Activated CD4-positive, alpha-beta T cell treated with anti-CD3 and anti-CD28 coated beads for 36 hours (primary cell): ENCODE measurements around the gene EOMES. TPM values are rescaled to one million over a fixed set of nuclear protein-coding genes. Genes with fewer than 3 reads are reported as not detected.
A peak's percentile ranks its signal among the peaks of the same experiment; 100 is the strongest.

Source experiments
- ATAC-seq: fragments of 200-7000 bp; cut with Tn5 transposase; one replicate; pipeline ENCODE4 v1.10.0; 2021; ENCODE audit warnings: mild to moderate bottlenecking, moderate library complexity
- CTCF ChIA-PET: fragments of 350-600 bp; sonication (Branson Sonifier 250); formaldehyde crosslinking; loops from one replicate; lab custom pipeline; 2021; ENCODE audit warnings: antibody characterized with exemption; lab: Charles Lee
- POLR2A ChIA-PET: fragments of 350-600 bp; sonication (Branson Sonifier 250); formaldehyde crosslinking; loops from one replicate; lab custom pipeline; 2021; ENCODE audit warnings: antibody characterized with exemption, inconsistent platforms; lab: Charles Lee
- DNase-seq: peaks from one replicate; pipeline ENCODE4 v3.0.0-alpha.2; 2020
- H3K27ac Mint-ChIP-seq: one replicate; pipeline ENCODE4 v1.8.0; 2021; ENCODE audit warnings: mixed read lengths
- H3K27me3 Mint-ChIP-seq: one replicate; pipeline ENCODE4 v1.8.0; 2021; ENCODE audit warnings: mixed read lengths
- H3K36me3 Mint-ChIP-seq: one replicate; pipeline ENCODE4 v1.8.0; 2021; ENCODE audit warnings: low read depth, mixed read lengths
- H3K4me1 Mint-ChIP-seq: one replicate; pipeline ENCODE4 v1.8.0; 2021; ENCODE audit warnings: mixed read lengths
- H3K4me3 Mint-ChIP-seq: one replicate; pipeline ENCODE4 v1.8.0; 2021; ENCODE audit warnings: mild to moderate bottlenecking, moderate library complexity, mixed read lengths
- H3K9me3 Mint-ChIP-seq: one replicate; pipeline ENCODE4 v1.8.0; 2021; ENCODE audit warnings: low read depth, mixed read lengths
- intact Hi-C, 2 experiments: fragments of 100-400 bp; cut with DNase I in 1 of 2; cut with micrococcal nuclease in 1 of 2; formaldehyde crosslinking; loops; one replicate each; pipeline versions ENCODE4 v1.14.2 to v1.15.1; 2022 to 2024; cut with DNase I, micrococcal nuclease
- total RNA-seq, 2 experiments: library from RNA; stranded (reverse); gene quantifications; one replicate each; pipeline ENCODE4 v1.2.3, GENCODE V29; 2021

EOMES gene
- total RNA-seq, 2 experiments from 2014 or later: 0.25 TPM

DNA sequence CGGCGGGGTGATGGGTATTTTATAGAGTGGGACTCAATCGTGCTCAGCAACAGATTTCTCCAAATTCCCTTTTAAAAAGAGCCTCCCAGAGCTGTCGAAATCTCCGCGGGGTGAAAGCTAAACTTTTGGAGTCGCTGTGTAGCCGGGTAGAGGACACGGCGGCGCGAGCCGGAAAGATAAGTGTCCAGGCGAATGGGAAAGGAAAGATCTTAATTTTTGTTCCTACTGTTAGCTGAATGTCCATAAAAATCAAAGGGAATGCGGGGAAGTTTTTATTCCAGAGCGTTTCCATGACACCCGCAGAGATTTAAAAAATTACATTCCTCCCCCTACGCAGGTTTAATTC lies 9.1 kb downstream of the EOMES start:
- ChIA-PET CTCF (interaction anchor here (0.9 to 3.8 kb wide), 18 partner anchors 10 to 622 kb away, joined by 3 to 49 read pairs (median 6); partner anchors contain the start of gene EOMES), POLR2A (interaction anchor here (0.6 kb wide), 1 partner anchor 454 kb away, joined by 3 read pairs; no protein-coding TSS in a partner anchor)
- H3K36me3 Mint-ChIP-seq: no peaks in the 10 kb centered on the region
- H3K4me1 Mint-ChIP-seq: peaks cover 23% of the 10 kb centered on the region
- peaks cover 54% of the 10 kb centered on the region for H3K27me3 Mint-ChIP-seq
- H3K9me3 Mint-ChIP-seq: no peaks in the 10 kb centered on the region
- H3K4me3 Mint-ChIP-seq: peak overlapping the region; percentile 80
- no peak overlapping the region for H3K27ac Mint-ChIP-seq
- ATAC-seq (no peak), DNase-seq (no peak)
- intact Hi-C loops: loop anchor here (2.0 to 10.0 kb wide), 6 partner anchors 16 to 634 kb away; partner anchors contain the start of genes AZI2 (in 1 of the 2), CMC1 (in 1 of the 2) and ZCWPW2 (in 1 of the 2)

DNA sequence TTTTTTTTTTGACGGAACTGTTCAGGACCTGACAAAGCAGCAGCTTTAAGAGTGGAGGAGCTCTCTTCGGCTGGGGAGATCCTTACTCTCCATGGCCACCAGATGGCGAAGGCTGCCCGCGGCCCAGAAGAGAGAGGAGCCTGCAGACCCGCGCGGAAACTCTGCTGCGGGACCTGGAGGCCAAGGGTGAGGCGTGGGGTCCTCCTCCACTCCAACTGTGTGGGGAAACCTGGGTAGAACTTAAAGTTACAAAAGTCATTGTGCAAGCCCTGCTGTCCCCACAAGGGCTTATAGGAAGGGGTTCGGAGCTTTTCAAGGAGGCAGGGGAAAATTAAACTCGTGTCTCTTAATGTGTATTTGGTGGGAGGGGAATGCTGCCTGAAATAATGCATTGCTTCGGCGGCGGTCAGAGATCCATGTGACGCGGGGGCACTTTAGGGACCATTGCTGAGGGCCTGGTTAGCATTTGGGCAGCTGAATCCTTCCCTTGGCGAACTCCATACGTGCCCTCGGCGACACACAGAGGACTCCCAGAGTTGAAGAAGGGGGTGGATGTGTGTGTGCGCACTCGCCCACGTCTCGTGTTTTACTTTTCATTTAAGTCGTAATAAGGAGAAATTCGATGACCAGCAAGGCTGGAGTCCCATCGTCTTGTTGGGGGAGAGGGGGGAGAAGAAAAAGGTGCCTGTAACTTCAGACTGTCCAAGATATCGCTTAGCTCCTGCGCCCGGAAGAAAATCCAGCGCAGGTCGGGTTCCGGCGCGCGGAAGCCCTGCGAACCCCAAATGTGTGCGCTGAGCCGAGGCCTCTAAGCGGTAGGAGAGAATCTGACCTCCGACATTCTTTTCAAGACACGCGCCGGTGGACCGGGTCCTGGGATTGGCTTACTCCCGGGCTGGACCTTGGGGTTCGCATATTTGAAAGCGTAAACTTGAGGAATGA lies 9.7 kb downstream of the EOMES start:
- DNase-seq: peak; percentile 89
- Mint-ChIP-seq H3K4me1 (peaks cover 23% of the 10 kb centered on the region), H3K27me3 (peaks cover 51% of the 10 kb centered on the region), H3K27ac (peak overlapping the region; percentile 73), H3K9me3 (no peaks in the 10 kb centered on the region), H3K4me3 (peak overlapping the region; percentile 80), H3K36me3 (no peaks in the 10 kb centered on the region)
- ChIA-PET CTCF (interaction anchor here (0.5 to 3.8 kb wide), 41 partner anchors 10 to 738 kb away, joined by 3 to 49 read pairs (median 3); partner anchors contain the start of gene EOMES), POLR2A (interaction anchor here (0.6 to 1.0 kb wide), 3 partner anchors 185 to 614 kb away, joined by 3 to 4 read pairs (median 3); no protein-coding TSS in a partner anchor)
- peak; percentile 94 for ATAC-seq
- intact Hi-C loops: loop anchor here (1.0 to 10.0 kb wide), 10 partner anchors 9 to 637 kb away; partner anchors contain the start of genes AZI2 (in 1 of the 2), CMC1 (in 1 of the 2) and ZCWPW2 (in 1 of the 2)

DNA sequence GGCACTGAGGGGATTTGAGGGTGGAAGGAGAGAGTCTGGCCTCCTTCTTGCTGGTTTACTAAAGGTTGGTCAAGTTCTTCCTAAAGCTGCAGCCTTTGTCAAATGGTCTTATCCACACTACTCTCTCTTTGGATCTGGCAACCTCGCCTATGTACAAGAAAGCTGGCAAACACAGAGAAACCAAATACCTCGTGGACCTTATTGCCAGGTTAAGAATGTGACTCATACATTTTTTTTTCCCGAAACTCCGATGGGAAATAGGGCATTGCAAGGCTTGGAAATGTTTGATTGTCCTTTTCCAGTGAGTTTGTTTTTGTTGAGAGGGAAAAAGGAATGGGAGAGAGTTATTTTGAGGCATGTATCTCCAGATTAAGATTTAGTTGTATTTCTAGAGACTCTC lies 13.9 kb downstream of the EOMES start:
- H3K27ac Mint-ChIP-seq: no peak overlapping the region
- POLR2A ChIA-PET: no interaction called here
- ATAC-seq: no peak
- peaks cover 29% of the 10 kb centered on the region for H3K27me3 Mint-ChIP-seq
- intact Hi-C loops: no loop called here
- DNase-seq: no peak
- CTCF ChIA-PET: interaction anchor here (0.6 to 1.1 kb wide), 6 partner anchors 9 to 620 kb away, joined by 3 to 4 read pairs (median 3); no protein-coding TSS in a partner anchor
- peaks cover 5% of the 10 kb centered on the region for H3K4me1 Mint-ChIP-seq
- H3K9me3 Mint-ChIP-seq: no peaks in the 10 kb centered on the region
- no peaks in the 10 kb centered on the region for H3K36me3 Mint-ChIP-seq
- no peak overlapping the region for H3K4me3 Mint-ChIP-seq

DNA sequence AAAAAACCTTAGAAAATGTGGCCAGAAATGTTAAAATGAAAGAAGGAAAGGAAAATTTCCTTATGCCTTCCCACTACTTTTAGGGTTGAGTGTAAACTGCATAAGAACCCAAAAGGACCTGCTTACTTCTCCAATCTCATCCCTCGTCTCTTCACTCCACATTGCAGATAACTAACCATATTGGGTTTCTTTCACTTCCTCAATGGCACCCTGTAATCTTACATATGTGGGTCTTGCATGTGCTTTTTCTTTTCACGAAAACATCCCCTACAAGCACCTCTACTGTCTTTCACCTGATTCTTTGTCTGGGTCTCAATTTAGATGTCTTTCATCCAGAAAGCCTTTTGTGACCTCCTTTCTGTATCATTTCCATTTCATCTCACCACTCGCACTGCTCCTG lies 23.1 kb downstream of the EOMES start:
- no peaks in the 10 kb centered on the region for H3K4me1 Mint-ChIP-seq
- DNase-seq: no peak
- ChIA-PET CTCF (interaction anchor here (0.6 kb wide), 1 partner anchor 158 kb away, joined by 3 read pairs; no protein-coding TSS in a partner anchor), POLR2A (no interaction called here)
- no peak overlapping the region for H3K27ac Mint-ChIP-seq
- H3K27me3 Mint-ChIP-seq: peaks cover 2% of the 10 kb centered on the region
- intact Hi-C loops: no loop called here
- no peak overlapping the region for H3K4me3 Mint-ChIP-seq
- ATAC-seq: no peak
- no peaks in the 10 kb centered on the region for H3K36me3 Mint-ChIP-seq
- peaks cover 6% of the 10 kb centered on the region for H3K9me3 Mint-ChIP-seq

DNA sequence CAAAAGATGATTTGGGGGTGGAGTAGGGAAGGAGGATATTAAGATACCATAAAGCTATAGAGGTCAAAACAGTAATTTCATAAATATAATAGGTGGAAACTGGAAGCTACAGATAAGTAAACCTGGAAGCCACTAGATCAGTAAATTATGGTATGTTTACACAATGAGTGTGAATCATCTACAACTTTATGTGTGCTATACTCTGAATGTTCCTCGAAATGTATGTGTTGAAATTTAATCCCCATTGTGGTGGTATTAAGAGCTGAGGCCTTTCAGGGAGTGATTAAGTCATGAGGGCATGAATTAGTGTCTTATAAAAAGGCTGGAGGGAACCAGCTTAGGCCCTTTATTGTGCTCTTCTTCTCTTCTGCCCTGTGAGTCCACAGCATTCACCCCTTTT lies 25.2 kb downstream of the EOMES start:
- Mint-ChIP-seq H3K27me3 (peaks cover 2% of the 10 kb centered on the region), H3K4me3 (no peak overlapping the region), H3K9me3 (peaks cover 6% of the 10 kb centered on the region), H3K36me3 (no peaks in the 10 kb centered on the region), H3K27ac (no peak overlapping the region), H3K4me1 (no peaks in the 10 kb centered on the region)
- DNase-seq (no peak), ATAC-seq (no peak)
- ChIA-PET CTCF (no interaction called here), POLR2A (no interaction called here)
- intact Hi-C loops: no loop called here

DNA sequence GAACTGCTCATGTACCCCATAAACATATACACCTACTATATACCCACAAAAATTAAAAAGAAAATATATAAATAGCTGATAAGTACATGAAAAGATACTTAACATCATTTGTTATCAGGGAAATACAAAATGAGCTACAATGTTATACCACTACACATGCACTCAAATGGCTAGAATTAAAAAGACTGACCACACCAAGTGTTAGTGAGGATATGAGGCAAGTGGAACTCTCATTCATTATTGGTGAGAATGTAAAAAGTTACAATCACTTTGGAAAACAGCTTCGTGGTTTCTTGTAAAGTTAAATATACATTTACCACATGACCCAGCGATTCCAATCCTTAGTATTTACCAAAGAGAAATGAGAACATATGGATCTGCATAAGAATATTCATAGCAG lies 26.5 kb downstream of the EOMES start:
- Mint-ChIP-seq H3K4me3 (no peak overlapping the region), H3K27me3 (peaks cover 5% of the 10 kb centered on the region), H3K27ac (no peak overlapping the region), H3K36me3 (no peaks in the 10 kb centered on the region), H3K4me1 (no peaks in the 10 kb centered on the region), H3K9me3 (peaks cover 10% of the 10 kb centered on the region)
- CTCF ChIA-PET: interaction anchor here (1.1 kb wide), 1 partner anchor 14 kb away, joined by 7 read pairs; no protein-coding TSS in a partner anchor
- POLR2A ChIA-PET: no interaction called here
- ATAC-seq (no peak), DNase-seq (no peak)
- intact Hi-C loops: no loop called here

DNA sequence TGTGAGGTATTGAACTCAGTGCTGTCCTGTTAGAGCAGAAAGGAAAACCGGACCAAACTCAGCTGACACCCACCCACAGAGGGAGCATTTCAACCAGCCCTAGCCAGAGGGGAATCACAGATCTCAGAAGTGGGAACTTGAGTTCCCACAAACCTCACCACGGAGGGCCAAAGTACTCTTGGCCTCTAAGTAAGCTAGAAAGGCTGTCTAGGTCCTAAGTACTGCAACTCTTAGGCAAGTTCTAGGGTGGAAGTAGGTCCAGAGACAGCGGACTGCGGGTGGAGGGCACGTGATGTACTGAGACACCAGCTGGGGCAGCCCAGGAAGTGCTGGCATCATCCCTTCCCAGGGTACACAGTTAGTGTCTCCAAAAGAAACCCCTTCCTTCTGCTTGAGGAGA lies 34.1 kb downstream of the EOMES start:
- CTCF ChIA-PET: interaction anchor here (1.7 kb wide), 1 partner anchor 24 kb away, joined by 4 read pairs; no protein-coding TSS in a partner anchor
- POLR2A ChIA-PET: no interaction called here

DNA sequence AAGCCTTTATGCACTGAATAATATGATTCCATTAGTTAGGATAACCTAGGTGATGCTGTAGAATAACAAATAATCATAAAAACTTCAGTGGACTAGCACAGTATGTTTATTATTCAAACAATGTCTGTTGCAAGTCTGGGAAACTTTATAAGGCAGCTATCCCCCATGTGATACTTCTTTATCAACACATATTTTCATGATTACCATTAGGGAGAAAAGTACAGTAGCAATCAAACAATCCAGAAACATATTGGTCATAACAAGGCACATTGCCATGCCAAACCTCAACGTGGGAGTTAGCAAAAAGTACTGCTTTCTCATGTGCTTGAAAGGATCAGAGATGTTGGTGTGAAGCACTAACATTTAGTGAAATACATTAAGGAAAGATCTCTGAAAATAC lies 35.5 kb downstream of the EOMES start:
- CTCF ChIA-PET: no interaction called here
- H3K4me3 Mint-ChIP-seq: no peak overlapping the region
- POLR2A ChIA-PET: no interaction called here
- intact Hi-C loops: no loop called here
- H3K36me3 Mint-ChIP-seq: no peaks in the 10 kb centered on the region
- H3K27me3 Mint-ChIP-seq: peaks cover 4% of the 10 kb centered on the region
- no peak overlapping the region for H3K27ac Mint-ChIP-seq
- DNase-seq (no peak), ATAC-seq (no peak)
- H3K4me1 Mint-ChIP-seq: no peaks in the 10 kb centered on the region
- H3K9me3 Mint-ChIP-seq: peaks cover 7% of the 10 kb centered on the region

More for the DNA sequence above, 34.1 kb downstream of the EOMES start:
- Mint-ChIP-seq H3K4me1 (no peaks in the 10 kb centered on the region), H3K4me3 (no peak overlapping the region), H3K27ac (no peak overlapping the region), H3K27me3 (peaks cover 4% of the 10 kb centered on the region), H3K36me3 (no peaks in the 10 kb centered on the region), H3K9me3 (peaks cover 7% of the 10 kb centered on the region)
- no peak for DNase-seq
- ATAC-seq: no peak
- intact Hi-C loops: no loop called here

DNA sequence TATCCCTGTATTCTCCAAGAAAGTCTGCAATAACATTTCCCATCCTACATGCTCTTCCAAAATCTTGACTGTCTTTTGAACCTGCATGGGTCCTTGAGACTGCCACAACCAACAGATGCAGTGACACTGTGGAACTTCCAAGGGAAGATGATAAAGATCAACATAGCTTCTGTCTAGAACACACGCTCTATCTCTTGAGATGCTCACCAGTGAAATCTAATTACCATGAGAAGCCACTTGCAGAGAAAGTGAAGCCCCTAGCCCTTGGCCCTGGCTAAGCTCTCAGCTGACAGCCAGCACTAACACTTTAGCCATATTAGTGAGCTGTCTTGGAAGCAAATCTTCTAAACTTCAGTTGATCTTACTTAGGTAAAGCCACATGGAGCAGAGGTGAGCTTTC lies 36.6 kb downstream of the EOMES start:
- Mint-ChIP-seq H3K36me3 (no peaks in the 10 kb centered on the region), H3K4me3 (no peak overlapping the region), H3K27me3 (no peaks in the 10 kb centered on the region), H3K4me1 (peaks cover 6% of the 10 kb centered on the region), H3K27ac (no peak overlapping the region), H3K9me3 (peaks cover 3% of the 10 kb centered on the region)
- ChIA-PET POLR2A (no interaction called here), CTCF (interaction anchor here (0.5 to 1.0 kb wide), 3 partner anchors 32 to 328 kb away, joined by 3 to 4 read pairs (median 3); no protein-coding TSS in a partner anchor)
- ATAC-seq (no peak), DNase-seq (no peak)
- intact Hi-C loops: no loop called here

DNA sequence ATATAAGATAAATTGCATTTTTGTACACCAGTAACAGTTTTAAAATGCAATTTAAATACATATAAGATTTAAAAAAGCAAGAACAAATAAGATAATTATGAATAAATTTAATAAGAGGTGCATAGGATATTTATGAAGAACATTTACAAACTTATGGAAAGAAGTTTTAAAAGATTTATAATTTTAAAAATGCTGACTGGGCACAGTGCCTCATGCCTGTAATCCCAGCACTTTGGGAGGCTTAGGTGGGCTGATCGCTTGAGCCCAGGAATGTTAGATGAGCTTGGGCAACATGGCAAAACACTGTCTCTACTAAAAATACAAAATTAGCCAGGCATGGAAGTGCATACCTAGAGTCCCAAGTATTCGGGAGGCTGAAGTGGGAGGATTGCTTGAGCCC lies 37.8 kb downstream of the EOMES start:
- ChIA-PET CTCF (interaction anchor here (0.6 kb wide), 2 partner anchors 28 to 372 kb away, joined by 3 to 4 read pairs; no protein-coding TSS in a partner anchor), POLR2A (no interaction called here)
- Mint-ChIP-seq H3K27ac (no peak overlapping the region), H3K9me3 (no peaks in the 10 kb centered on the region), H3K27me3 (no peaks in the 10 kb centered on the region), H3K36me3 (no peaks in the 10 kb centered on the region), H3K4me1 (peaks cover 6% of the 10 kb centered on the region), H3K4me3 (no peak overlapping the region)
- DNase-seq: no peak
- ATAC-seq: no peak
- intact Hi-C loops: loop anchor here in 1 of 2 experiments (5.0 kb wide), 2 partner anchors 202 to 552 kb away; partner anchors contain the start of gene SLC4A7

DNA sequence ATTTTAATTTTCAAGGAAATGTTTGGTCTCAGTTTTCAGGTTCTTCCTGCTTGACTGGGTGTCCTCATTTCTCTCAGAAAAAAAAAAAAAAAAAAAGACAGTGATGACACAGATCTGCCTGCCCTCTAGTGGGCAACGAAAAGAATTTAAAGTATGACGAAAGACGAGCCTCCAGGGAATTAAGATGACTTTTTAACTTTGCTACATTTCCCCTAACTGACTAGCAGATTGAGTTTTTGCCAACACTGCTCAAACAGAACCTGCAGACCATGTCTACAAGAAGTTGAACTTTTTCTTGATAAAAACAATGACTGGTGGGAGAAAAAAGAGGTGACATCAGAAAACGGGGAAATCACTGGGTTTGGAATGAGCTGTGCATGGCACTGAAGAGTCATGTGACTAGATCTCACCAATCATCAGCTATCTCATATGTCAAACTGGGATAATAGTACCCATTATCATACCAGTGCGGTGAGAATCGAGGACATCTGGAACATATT lies 40.8 kb downstream of the EOMES start:
- POLR2A ChIA-PET: interaction anchor here (0.7 kb wide), 2 partner anchors 34 to 668 kb away, joined by 3 to 10 read pairs; partner anchors contain the start of genes AZI2 and ZCWPW2

More for the DNA sequence above, 40.8 kb downstream of the EOMES start:
- intact Hi-C loops: loop anchor here (1.0 to 5.0 kb wide), 7 partner anchors 197 to 549 kb away; partner anchors contain the start of gene SLC4A7 (in 2 of the 2)
- no peaks in the 10 kb centered on the region for H3K27me3 Mint-ChIP-seq
- no peaks in the 10 kb centered on the region for H3K36me3 Mint-ChIP-seq
- H3K27ac Mint-ChIP-seq: peak overlapping the region; percentile 80
- H3K4me1 Mint-ChIP-seq: peaks cover 8% of the 10 kb centered on the region
- peak overlapping the region; percentile 44 for H3K4me3 Mint-ChIP-seq
- peak; percentile 84 for ATAC-seq
- DNase-seq: peak; percentile 49
- H3K9me3 Mint-ChIP-seq: no peaks in the 10 kb centered on the region
- CTCF ChIA-PET: interaction anchor here (0.7 to 2.5 kb wide), 27 partner anchors 10 to 646 kb away, joined by 3 to 10 read pairs (median 4); no protein-coding TSS in a partner anchor
